WI38 (cell line): ENCODE data around the gene ICE1.

Experiments used
- H3K4me3 ChIP-seq: 2 replicates; pipeline ENCODE4 v1.5.1; 2011; ENCODE audit warnings: low read depth, mild to moderate bottlenecking, control low read depth, low read length
- TF ChIP-seq, protein P1 (sequence below): IDR thresholded peaks from 2 replicates; pipeline ENCODE4 v1.5.1; 2012; ENCODE audit warnings: low read depth, mild to moderate bottlenecking, control low read depth, low read length

The ICE1 gene

DNA sequence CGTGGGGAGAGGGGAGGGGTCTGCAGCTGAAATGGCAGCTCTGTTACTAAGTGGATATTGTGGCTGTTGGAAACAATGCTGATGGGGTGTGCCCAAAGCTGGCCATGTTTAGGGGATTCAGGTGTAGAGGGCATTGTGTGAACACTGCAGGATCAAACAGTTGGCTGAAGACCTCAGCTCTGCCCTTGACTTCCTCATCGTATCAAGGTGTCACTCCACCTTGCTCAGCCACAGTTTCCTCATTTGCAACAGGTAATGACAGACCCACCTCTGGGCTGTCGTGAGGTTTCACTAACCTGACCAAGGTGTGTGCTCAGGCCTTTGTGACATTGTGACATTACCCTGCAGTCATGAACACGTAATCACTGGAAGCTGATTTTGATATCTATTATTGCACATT is 111.9 kb downstream of the ICE1 start:
- TF ChIP-seq, protein P1, sequence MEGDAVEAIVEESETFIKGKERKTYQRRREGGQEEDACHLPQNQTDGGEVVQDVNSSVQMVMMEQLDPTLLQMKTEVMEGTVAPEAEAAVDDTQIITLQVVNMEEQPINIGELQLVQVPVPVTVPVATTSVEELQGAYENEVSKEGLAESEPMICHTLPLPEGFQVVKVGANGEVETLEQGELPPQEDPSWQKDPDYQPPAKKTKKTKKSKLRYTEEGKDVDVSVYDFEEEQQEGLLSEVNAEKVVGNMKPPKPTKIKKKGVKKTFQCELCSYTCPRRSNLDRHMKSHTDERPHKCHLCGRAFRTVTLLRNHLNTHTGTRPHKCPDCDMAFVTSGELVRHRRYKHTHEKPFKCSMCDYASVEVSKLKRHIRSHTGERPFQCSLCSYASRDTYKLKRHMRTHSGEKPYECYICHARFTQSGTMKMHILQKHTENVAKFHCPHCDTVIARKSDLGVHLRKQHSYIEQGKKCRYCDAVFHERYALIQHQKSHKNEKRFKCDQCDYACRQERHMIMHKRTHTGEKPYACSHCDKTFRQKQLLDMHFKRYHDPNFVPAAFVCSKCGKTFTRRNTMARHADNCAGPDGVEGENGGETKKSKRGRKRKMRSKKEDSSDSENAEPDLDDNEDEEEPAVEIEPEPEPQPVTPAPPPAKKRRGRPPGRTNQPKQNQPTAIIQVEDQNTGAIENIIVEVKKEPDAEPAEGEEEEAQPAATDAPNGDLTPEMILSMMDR = no peak
- H3K4me3 ChIP-seq = no peak overlapping the region

DNA sequence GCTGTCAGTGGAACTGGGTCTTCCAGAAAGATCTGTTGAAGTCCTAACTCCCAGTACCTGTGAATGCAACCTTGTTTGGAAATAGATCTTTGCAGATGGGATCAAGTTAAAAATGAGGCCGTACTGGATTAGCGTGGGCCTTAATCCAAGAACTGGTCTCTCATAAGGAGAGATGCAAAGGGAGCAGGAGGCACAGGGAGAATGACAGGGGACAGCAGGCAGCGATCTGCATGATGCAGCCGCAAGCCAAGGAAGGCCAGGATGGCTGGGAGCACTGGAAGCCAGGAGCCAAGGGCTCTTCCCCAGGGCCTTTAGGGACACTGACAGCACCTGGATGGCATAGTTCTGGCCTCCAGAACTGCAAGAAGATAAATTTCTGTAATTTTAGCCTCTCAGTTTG is 114.4 kb downstream of the ICE1 start:
- H3K4me3 ChIP-seq = no peak overlapping the region
- TF ChIP-seq, protein P1 = no peak

DNA sequence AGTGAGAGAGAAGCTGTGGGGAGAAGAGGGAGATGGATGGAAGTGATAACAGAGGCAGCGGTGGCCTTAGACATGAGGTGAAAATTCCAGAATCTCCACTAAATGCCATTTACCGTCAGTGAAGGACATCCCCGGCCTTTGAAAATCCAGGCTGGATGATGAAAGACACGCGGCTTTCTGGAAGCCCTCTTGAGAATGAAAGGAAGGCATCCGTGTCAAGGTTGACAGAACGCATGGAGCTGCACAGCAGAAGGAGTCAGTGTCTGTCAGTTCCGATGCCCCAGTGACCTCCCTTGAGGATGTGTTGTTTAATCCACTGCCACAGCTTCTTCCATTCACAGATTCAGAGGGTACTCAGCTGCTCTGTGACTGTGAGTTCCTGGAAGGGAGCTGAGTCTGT is 114.9 kb downstream of the ICE1 start:
- TF ChIP-seq, protein P1 = no peak
- no peak overlapping the region for H3K4me3 ChIP-seq

DNA sequence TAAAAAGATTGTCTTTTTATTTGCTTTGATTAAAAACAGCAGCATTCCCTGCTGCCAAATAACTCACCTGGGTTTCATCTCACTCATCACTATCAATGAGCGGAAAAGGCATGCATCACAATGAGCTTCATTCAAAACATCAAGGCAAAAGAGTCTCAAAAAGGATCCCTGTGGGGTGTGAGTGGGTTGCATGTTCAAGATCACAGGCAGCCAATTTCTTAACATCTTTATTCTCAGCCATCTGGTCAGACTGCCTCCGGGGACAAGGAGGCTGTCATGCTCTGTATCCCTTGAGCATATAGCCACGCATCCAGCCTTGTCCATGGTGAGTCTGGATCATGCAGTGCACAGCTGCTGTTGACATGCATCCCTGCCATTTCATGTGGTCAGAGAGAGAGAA is 117.1 kb downstream of the ICE1 start:
- TF ChIP-seq, protein P1 = no peak
- no peak overlapping the region for H3K4me3 ChIP-seq
